HG03060 (cell line): ENCODE measurements around the gene CLNK.
"Not testable (repeated sequence)": the region's sequence is repeated elsewhere in the genome, so short reads cannot be mapped to it uniquely, and the experiment has no call there.

ENCODE experiments used
- ATAC-seq: cut with Tn5 transposase; IDR thresholded peaks from one replicate; pipeline ENCODE4 v1.9.1; 2021; ENCODE audit warnings: low read depth, moderate number of reproducible peaks; ENCODE audit not compliant: unreplicated experiment

The CLNK gene

DNA sequence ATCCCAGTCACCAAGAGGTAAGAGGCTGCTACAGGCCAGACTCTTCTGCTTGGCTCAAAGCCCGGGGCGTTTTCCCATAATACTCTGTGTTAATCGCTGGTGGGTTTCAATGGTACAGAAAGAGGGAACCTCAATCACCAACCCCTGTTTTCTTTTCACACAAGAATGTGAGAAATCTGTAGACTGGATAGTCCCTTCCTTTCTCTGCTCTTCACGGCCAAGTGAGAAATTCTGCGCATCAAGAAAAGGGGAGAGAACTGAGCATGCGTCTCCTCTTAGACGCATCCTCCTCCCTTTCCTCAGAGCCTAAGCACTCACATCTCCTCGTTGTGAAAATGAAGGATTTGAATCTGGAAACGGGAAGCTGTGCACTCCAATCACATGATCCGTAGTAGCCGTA lies 64.7 kb downstream of the CLNK start:
- ATAC-seq, result no peak

DNA sequence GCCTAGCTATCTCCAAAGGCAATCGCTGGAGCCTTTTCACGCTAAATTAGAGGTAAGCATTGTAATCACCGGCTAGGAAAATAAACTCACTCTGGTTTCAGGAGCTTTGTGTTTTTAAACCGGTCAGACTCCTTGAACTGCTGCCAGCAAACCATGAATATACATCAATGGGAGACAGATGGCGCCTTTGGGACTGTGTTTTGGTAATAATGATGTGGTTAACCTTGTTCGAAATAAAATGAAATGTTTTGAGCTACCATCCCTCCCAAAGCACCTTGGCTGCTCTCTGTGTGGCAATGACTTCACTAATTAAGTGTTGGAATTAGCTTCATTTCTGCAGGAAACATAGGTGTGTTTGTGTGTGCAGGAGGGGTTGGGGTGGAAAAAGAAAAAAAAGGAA lies 65.3 kb downstream of the CLNK start:
- ATAC-seq, result no peak

DNA sequence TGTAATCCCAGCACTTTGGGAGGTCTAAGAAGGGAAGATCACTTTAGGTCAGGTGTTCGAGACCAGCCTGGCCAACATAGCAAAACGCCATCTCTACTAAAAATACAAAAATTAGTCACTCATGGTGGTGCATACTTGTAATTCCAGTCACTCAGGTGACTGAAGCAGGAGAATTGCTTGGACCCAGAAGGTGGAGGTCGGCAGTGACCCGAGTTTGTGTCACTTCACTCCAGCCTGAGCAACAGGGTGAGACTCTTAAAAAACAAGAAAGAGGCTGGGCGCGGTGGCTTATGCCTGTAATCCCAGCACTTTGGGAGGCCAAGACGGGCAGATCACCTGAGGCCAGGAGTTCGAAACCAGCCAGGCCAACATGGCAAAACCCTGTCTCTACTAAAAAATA lies 69.6 kb downstream of the CLNK start:
- not testable (repeated sequence) for ATAC-seq

DNA sequence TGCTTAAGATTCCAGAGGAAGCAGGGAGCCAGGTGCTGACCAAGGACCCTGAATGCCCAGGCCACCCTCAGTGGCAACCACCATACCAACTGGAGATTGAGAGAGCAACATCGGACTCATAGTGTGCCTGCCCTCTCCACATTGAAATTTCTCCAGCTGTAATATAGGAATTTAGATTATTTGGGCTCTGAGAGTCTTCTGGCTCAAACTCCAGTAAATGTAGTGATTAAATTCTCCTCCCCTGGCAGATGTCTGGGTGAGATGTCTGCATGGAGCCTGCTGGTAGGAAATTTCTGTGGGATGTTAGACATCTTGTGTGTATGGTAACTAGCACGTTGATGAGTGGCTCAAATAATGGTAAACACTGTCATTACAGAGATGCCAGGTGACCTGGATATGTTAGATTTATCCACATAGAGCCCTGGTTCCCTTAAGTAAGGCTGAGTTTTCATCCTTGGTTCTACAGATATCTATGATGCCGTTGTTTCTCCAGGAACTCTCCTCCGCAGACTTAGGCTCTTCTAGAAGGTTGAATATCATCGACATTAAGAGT lies 70.6 kb downstream of the CLNK start:
- ATAC-seq, result no peak

DNA sequence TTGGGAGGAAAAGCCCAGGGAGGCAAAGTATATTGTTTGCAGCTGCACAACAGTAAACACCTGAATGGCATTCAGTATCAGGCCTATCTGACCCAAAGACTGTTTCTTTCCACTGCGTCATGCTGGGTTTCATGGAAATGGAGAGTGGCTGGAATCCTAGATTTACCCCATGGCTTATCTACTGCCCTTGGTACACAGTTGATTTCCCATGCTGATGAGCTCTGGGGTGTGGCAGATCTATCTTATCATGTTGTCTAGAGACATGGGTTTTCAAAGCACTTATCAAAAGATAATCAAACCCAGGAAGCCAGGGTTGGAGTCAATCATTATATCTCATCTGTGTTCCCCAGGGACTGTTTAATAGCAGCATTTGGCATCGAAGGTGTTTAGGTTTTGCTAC lies 72.1 kb downstream of the CLNK start:
- ATAC-seq, result no peak

DNA sequence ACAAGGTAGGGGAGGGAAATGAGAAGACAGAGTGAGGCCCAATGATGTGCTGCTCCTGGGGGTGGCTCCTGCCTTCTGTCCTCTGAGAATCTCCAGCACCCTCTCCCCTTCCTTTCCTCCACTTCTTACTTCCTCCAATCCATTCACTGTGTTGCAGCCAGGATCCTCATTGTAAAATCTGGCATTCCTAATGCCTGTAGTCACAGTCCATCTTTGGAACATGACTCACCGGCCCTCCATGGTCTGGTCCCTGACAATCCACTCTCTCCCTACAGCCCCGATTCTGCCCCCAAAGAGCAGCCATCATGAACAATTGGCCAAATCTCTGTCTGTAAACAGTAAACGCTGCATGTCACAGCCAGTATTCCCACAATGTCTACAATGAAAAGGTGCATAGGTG lies 72.9 kb downstream of the CLNK start:
- ATAC-seq, result no peak

DNA sequence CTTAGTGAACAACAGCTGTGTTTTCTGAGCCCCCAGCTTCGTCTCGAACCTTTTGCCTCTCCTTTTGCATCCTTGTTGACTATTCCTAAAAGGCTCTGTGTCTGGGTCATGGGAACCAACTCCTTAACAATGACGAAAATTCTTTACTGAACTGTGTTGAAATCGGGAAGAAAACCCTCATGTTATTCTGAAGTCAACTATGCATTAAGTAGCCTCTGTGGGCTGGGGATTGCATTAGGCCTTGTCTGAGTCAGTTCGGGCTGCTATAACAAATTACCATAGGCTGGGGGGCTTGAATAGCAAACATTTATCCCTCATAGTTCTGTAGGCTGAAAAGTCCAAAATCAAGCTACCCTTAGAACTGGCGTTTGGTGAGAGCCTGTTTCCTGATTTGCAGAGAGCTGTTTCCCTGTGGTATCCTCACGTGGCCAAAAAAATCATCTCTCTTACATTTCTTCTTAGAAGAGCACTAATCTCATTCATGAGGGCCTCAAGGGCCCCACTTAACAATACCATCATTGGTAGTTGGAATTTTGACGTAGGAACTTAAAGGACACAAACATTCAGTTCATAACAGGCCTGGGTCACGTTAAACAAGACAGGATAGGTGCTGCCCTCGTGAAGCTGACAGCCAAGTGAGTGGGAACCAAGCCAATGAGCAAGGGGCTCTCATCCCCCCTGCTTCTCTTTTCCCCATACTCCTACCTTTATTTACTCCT lies 75.9 kb downstream of the CLNK start:
- ATAC-seq, result no peak

DNA sequence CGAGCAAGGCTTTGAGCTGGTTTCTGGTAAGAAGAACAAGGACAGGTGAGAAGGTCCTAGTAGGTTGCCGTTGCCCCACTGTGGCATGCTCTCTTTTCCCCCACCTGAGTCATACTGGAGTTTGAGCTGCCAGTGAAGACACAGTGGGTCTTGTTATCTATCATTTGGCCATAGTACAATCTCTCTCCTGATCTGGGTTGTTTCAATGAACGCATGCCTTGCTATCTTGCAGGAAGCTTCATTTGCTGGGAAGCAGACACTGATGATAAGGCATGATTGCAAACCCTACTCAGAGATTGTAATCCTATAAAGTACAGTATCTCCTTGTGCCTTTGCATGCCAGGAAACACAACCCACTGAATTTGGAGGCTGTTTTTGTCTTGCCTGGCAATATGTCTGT lies 77.4 kb downstream of the CLNK start:
- ATAC-seq, result no peak

DNA sequence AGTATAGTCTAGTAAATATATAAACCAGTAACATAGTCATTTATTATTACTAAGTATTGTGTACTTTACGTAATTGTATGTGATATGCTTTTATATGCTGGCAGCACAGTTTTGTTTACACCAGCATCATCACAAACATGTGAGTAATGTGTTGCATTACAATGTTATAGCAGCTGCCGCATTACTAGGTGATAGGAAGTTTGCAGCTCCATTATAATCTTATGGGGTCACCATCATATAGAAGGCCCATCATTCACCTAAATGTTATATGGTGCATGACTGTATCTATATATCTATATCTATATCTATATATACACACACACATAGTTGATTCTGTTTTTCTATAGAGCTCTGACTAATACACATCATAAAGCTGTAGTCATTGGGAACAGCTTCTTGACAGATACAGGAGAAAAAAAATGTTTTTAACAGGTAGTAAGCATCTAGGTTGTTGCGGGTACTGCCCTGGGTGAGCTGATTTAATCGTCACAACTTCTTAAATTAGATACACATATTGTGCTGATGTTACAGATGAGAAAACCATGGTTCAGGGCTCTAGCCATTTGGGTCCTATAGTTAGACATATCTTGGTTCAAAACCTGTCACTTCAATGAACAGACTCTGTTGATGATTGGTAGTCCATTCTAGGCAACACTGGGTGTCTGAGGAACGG lies 77.9 kb downstream of the CLNK start:
- ATAC-seq, result no peak

DNA sequence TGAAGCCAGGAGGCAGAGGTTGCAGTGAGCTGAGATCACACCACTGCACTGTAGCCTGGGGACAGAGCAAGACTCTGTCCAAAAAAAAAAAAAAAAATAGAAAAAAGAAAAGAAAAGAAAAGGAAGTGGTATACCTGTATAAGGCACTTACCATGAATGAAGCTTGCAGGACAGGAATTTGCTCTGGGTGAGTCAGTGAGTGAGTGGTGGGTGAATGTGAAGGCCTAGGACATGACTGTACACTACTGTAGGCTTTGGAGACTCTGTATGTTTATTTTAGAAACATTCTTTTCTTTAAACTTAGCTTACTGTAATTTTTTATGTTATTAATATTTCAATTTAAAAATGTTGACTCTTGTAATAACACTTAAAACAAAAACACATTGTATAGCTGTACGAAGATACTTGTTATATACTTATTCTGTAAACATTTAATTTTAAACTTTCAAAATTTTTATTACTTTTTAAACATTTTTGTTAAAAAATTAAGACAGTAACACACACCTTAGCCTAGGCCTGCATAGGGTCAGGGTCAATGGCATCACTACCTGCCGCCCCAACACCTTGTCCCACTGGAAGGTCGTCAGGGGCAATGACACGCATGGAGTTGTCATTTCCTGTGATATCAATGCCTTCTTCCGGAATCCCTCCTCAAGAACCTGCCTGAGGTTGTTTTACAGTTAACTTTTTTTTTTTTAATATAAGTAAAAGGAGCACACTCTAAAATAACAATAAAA lies 78.7 kb downstream of the CLNK start:
- ATAC-seq, result no peak

DNA sequence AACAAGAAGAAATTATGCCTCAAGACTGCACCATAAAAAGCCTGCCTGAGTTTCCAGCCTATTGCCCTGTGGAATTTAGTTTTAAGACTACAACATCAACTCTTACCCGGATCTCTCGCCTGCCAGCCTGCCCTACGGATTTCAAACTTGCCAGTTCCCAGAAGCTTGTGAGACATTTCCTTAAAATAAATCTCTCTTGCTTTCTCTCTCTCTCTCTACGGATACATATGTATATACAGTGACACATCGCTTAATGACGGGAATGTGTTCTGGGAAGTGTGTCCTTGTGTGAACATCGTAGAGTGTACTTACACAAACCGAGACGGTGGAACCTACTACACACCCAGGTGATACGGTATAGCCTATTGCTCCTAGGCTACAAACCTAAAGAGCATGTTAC lies 79.5 kb downstream of the CLNK start:
- no peak for ATAC-seq

DNA sequence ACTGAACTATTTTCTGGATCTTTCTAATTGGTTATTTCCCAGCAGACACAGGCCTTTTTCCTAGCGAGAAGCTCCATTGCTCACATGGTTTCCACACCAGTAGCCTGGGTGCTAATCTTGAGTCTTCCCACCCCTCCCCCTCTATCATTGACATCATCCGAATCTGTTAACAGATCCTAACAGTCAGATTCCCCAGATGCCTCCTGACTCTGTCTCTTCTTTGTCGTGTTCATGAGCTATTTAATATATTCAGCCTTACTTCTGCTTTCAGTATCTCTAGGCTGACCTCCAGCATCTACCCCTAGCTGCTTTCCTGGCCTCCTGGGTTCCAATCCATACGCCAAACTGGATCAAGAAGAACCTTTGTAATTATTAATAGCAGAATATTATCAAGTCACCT lies 85.0 kb downstream of the CLNK start:
- ATAC-seq, result no peak

DNA sequence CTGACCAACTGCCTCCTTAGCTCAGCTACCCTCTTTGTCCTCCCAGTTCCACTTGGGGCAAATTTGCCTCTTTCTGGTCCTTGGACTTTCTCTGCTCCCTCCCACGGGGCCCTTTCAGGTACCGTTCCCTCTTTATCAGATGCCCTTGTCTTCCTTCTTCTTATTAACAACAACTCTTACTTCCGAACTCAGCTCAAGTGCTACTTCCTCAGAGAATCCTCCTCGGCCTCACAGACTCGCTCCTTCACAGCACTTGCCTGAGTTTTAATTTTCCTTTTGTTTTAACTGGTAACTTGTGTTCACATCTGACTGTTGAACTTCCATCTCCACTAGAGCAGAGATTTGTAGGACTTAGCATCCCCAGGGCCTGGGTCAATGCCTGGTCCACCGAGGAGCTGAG lies 85.7 kb downstream of the CLNK start:
- no peak for ATAC-seq

DNA sequence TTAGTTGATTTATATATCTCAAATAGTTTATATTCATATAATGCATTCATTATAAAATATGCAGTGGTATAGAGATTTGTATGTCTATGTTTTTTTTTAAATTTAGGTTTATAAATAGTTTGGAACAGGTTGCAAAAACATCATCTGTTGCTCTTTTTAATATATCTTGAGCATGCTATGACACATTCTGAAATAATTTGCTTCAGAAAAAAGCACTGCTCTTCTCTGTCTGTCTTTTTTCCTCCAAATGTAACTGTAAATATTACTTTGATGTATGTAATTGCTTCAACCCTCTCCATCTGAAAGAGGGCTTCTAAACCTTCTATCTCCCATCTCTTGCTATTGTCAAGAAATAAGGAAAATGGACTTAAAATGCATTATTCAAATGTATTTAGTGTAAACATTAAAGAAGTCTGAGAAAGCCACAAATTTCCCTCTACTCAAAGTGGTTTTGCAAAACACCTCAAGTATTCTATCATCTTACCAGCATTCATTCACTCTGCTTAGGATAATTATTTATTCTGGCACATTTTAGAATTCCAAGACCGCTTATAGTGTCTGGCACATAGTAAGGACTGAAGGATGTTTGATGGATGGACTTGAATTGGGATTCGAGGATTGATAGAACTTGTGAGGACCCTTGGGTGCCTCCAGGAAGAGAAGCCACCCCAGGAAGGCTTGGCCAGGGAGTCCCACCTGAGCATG lies 87.8 kb downstream of the CLNK start:
- ATAC-seq, result no peak

DNA sequence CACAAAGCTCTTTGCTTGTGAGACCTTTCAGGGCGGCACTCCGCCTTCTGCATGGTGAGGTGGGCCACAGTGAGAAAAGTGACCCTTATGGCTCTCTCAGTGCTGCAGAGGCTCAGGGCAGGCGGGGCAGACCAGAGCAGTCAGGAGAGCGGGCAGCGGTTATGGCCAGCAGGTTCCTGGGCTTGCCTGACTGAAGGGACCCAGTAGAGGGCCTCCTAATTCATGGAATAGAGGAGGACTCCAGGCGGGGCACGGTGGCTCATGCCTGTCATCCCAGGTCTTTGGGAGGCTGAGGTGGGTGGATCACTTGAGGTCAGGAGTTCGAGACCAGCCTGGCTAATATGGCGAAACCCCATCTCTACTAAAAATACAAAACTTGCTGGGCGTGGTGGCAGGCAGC lies 91.4 kb downstream of the CLNK start:
- ATAC-seq, result no peak

DNA sequence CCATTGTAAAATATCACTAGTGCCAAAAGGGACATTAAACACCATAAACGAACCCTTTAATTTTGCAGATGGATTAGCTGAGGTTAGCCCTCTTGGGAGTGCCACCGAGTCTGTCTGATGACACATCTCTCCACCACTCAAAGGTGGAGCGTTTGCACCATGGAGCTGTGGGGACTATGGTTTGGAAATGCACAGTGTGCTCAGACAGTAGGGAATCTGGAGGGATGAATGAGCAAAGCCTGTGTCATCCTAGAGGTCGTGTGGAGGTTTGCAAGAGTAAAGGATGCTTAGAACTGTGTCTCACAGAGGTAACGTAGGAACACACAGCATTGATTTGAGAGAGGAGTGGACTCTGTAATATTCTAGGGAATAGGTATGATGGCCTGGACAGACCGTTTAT lies 93.7 kb downstream of the CLNK start:
- no peak for ATAC-seq

DNA sequence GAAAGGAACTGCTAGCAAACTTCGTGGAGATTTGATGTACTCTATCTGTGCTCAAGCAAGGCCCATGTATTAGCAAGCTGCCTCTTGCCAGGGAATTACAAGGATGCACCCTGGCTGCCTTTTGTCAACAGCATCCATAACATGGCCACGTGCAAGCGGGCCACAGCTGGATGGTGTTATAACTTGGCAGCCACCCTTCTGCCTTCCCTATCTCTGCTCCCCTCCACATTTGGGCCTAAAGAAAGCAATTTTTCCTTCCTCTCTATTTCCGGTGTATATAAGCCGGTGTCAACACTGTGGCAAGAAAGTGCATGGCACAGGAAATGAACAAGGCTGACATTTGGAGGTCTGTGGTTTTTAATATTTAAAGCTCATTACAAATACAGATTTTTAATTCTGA lies 94.8 kb downstream of the CLNK start:
- no peak for ATAC-seq

DNA sequence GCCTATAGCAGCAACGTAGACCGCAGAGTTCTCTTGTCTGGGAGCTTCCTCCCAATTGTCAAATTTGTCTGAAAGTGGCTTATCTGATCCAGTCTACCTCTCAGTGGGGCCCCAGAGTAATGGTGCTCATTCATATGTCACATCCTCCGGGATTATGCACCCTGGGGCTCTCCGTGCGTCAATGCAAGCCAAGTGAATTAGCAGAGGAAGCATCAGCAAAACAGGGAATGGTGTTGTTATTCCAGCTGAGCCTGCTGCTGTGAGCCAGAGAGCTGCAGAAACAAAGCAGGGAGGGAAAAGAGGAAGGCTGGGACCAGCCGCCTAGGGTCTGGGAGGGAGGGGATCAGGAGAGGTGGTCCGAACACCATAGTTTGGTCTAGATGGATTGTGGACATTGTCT lies 95.2 kb downstream of the CLNK start:
- no peak for ATAC-seq

DNA sequence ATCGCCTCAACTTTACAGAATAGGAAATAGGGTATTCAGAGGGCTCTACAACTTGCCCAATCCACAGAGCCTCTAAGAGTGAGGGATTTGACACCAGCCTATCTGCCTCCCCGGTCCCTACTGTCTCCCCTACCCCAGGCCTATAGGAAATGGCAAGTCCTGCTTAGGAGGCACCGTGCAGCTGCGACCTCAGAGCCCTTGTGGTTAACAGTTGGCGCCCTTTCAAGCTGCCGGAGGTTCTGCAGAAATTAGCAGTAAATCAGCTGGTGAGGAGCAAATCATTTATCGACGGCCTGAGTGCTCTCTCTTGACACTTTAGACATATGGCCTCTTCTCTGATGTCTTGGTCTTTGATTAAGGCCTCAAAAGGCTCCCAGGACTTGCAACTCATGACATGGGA lies 96.9 kb downstream of the CLNK start:
- ATAC-seq, result no peak

DNA sequence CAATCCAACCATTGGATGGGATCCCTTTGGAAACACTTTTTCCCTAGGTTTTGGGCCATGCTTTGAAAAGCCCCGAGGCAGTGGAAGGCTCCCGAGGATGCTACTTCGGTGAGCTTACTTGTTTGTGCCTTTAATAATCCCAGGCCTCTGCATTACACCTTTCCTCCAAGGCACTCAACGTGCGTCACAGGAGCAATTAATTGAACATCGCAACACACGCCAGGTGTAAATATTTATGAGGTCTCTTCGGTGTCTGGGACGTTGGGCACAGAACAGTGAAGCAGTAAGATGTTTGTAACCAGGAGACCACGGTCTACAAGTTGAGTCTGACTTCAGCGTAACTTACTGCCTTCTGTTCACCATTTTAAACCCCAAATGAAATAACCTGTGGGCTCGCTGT lies 97.3 kb downstream of the CLNK start:
- no peak for ATAC-seq

DNA sequence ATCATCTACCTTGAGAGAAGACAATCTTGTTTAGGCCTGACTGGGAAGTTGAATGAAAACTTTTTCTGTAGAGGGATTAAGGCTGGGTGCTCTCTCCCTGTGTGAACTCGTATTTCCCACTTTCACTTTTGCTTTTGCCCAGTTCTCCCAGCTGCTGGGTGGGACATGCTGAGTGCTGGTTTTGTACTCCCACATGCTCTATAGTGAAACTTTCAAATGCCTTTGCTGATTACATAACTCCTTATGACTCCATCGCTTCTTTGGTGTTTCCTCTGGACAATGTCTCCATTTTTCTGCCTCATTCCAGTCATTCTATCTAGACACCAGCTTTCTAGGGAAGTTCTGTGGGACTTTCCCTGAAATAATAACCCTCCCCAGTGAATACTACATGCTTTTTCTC lies 100.5 kb downstream of the CLNK start:
- no peak for ATAC-seq
